KOPT-K1 (cell line): Measurements from ENCODE around the gene MCOLN1.

Source experiments
- H3K27ac ChIP-seq: fragments of 200-600 bp; sonication (generic); 2 replicates; pipeline ENCODE4 v1.5.1; 2016; ENCODE audit warnings: antibody characterized with exemption, mild to moderate bottlenecking, low read depth, low read length; ENCODE audit not compliant: poor library complexity, severe bottlenecking
- H3K36me3 ChIP-seq: fragments of 200-600 bp; sonication (generic); 2 replicates; pipeline ENCODE4 v1.5.1; 2017; ENCODE audit warnings: antibody characterized with exemption, mild to moderate bottlenecking, low read length, moderate library complexity; ENCODE audit not compliant: insufficient read depth
- H3K9me3 ChIP-seq: fragments of 200-600 bp; sonication (generic); 2 replicates; pipeline ENCODE4 v1.5.1; 2017; ENCODE audit warnings: antibody characterized with exemption, low read length, mild to moderate bottlenecking; ENCODE audit not compliant: insufficient read depth, poor library complexity, severe bottlenecking

The MCOLN1 gene

DNA sequence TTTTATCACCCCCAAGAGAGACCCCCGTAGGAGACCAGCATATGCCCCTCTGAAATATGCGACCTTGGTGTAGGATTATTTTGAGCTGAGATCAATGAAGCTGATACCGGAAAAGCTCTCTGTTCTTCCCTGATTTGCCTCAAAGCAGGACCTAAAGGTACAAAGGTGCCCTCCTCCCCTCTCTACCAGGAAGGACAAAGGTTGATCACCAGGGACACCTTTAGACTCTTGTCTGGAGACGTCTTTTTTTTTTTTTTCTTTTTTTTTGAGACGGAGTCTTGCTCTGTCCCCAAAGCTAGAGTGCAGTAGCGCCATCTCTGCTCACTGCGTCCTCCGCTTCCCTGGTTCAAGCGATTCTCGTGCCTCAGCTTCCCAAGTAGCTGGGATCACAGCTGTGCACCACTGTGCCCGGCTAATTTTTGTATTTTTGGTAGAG, 32.8 kb upstream of the MCOLN1 start:
- Histone ChIP-seq H3K27ac (no peak overlapping the region), H3K36me3 (no peaks in the 10 kb centered on the region), H3K9me3 (no peaks in the 10 kb centered on the region)

GRCh38 chr19:7492142-7492541, 30.3 kb upstream of the MCOLN1 start:
- Histone ChIP-seq H3K36me3 (no peaks in the 10 kb centered on the region), H3K9me3 (no peaks in the 10 kb centered on the region), H3K27ac (no peak overlapping the region)

DNA sequence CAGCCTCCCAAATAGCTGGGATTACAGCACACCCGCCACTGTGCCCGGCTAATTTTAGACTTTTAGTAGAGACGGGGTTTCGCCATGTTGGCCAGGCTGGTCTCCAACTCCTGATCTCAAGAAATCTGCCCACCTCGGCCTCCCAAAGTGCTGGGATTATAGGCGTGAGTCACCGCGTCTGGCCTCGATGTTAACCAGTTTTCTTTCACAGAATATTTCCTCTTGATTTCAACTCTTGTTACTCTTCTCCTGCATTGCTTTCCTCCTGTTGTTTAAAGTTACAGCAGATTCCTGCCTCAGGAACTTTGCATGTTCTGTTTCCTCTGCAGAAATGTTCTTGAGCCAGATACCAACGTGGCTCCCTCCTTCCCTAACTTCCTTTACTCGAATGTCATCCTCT, 29.9 kb upstream of the MCOLN1 start:
- no peak overlapping the region for H3K27ac ChIP-seq
- H3K36me3 ChIP-seq: no peaks in the 10 kb centered on the region
- H3K9me3 ChIP-seq: no peaks in the 10 kb centered on the region

GRCh38 chr19:7494416-7495098, 27.9 kb upstream of the MCOLN1 start:
- H3K36me3 ChIP-seq: no peaks in the 10 kb centered on the region
- H3K9me3 ChIP-seq: no peaks in the 10 kb centered on the region
- H3K27ac ChIP-seq: no peak overlapping the region

DNA sequence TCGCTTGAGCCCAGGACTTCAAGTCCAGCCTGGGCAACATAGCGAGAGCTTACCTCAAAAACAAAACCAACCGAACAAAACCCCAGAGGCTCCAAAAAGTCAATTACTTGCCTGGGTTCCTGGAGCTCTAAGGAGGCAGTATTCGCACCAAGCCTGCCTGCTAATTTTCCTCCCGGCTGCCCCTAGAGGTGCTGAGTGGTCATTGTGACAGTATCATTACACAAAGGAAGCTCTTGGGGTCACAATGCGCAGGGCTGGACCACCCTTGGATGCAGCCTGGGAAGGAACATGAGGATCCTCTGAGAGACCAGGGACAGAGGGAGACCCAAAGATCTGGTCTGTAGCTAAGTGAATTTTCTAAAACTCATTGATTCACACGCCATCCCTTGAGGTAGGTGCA, 25.1 kb upstream of the MCOLN1 start:
- H3K27ac ChIP-seq: no peak overlapping the region
- no peaks in the 10 kb centered on the region for H3K36me3 ChIP-seq
- no peaks in the 10 kb centered on the region for H3K9me3 ChIP-seq

DNA sequence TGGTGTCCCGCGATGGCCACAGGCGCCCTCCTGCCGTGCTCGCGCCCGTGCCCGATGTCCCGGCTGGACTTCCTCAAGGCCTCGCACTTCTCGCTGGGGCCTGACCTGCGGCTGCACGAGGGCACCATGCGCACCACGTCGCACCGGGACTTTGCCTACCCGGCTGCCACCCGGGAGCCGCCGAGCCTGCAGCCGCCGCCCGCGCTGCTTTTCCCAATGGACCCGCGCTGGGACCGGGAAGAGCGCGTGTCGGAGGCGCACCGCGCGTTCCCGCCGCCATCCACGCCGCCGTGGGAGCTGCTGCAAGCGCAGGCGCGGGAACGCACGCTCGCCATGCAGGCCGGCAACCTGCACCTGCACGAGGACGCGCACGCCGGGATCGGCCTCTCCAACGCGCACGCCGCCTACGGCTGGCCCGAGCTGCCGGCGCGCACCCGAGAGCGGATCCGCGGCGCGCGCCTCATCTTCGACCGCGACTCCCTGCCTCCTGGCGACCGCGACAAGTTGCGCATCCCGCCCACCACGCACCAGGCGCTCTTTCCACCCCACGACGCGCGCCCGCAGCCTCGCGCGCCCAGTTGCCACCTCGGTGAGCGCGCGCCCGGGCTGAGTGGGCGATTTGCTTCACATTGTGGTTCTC, 21.5 kb upstream of the MCOLN1 start:
- Histone ChIP-seq H3K36me3 (no peaks in the 10 kb centered on the region), H3K27ac (no peak overlapping the region), H3K9me3 (no peaks in the 10 kb centered on the region)

DNA sequence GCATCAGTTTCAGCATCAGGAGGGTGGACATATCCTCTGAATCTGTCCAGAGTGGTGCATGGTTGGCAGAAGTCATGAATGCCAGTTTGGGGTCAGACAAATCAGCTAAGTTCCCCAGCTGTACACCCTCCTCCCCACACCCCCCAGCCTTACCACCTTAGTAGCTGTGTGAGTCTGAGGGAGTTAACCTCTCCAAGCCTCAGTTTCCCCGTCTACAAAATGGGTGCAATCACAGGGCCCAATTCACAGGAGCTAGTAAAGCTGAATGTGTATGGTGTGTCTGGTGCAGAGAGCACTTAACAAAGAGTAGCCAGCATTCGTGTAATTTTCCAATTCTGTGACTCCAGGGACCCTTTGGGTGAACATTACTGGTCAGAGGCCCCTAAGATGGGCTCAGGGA, 19.9 kb upstream of the MCOLN1 start:
- no peak overlapping the region for H3K27ac ChIP-seq
- H3K9me3 ChIP-seq: no peaks in the 10 kb centered on the region
- H3K36me3 ChIP-seq: no peaks in the 10 kb centered on the region

DNA sequence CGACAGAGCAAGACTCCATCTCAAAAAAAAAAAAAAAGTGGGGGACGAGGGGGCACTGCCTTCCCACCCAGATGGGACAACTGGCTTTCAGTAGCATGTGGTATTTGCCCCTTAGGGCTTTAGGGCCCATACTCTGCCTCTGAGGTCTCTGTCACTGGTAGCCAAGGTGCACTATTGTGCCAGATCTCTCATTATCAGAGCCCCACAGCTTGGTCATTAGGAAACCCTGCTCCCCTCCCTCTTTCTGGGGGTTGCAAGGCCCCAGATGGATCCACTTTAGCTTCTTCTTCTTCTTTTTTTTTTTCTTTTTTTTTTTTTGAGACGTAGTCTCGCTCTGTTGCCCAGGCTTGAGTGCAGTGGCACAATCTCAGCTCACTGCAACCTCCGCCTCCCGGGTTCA, 17.7 kb upstream of the MCOLN1 start:
- Histone ChIP-seq H3K9me3 (no peaks in the 10 kb centered on the region), H3K27ac (no peak overlapping the region)

DNA sequence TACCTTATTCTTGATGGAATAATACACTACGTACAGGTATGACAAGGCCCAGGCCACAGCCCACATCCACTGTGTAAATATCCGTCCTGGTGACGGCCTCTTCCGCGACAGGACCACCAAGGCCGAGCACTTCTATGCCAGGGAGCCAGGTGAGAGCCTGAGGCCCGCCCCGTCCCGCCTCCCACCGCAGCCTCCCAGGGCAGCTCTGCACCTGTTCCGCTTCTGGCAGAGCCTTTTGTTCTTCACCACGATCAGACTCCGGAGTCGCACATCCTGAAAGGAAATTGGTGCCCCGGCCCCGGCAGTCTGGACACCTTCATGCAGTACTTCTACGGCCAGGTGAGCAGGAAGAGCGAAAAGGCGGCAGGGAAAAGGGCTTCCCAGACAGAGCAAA, 17.1 kb upstream of the MCOLN1 start:
- Histone ChIP-seq H3K27ac (no peak overlapping the region), H3K36me3 (no peaks in the 10 kb centered on the region), H3K9me3 (no peaks in the 10 kb centered on the region)

More for the DNA sequence above, 17.7 kb upstream of the MCOLN1 start:
- H3K36me3 ChIP-seq: no peaks in the 10 kb centered on the region

- Histone ChIP-seq H3K9me3 (no peaks in the 10 kb centered on the region), H3K36me3 (no peaks in the 10 kb centered on the region), H3K27ac (no peak overlapping the region)
Measured at GRCh38 chr19:7505682-7506384, 16.6 kb upstream of the MCOLN1 start.

- Histone ChIP-seq H3K27ac (no peak overlapping the region), H3K9me3 (no peaks in the 10 kb centered on the region), H3K36me3 (no peaks in the 10 kb centered on the region)
Measured at GRCh38 chr19:7506385-7507328, 15.8 kb upstream of the MCOLN1 start.

DNA sequence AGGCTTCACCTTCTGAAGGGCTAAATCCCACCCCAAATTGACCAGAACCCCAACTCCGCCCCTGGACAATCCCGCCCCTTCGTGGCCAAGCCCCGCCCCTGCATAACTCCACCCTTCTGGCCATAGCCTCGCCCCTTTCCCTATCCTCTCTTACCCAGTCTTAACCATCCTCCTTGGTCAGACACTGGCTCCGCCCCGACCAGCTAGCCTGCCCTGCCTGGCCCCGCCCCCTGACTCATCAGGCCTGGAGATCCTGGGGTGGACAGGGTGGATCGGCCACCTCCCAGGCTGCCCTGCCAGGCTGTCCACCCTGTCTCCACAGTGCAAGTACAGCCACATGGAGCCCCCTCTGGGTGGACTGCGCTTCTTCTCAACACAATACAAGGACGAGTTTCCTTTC, 14.5 kb upstream of the MCOLN1 start:
- Histone ChIP-seq H3K36me3 (no peaks in the 10 kb centered on the region), H3K9me3 (no peaks in the 10 kb centered on the region), H3K27ac (no peak overlapping the region)

DNA sequence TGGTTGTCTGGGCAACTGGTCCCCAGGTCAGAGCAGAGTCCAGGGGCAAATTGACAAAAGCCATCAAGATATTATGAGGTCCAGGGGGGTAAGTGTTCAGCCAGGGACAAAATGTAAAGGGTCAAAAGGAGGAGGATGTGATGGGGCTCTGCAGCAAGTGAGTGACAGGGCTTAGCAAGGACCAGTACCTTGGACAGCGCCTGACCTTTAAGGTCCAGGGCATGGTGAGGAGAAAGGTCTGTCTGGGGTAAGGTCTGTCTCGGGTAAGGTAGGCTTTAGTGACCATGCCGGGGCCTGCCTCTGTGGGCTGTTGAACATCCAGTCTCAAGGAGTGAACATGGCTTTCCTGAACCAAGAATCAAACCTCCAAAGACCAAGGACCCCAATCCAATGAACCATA, 12.8 kb upstream of the MCOLN1 start:
- Histone ChIP-seq H3K9me3 (no peaks in the 10 kb centered on the region), H3K36me3 (no peaks in the 10 kb centered on the region), H3K27ac (no peak overlapping the region)

- H3K36me3 ChIP-seq: no peaks in the 10 kb centered on the region
- H3K9me3 ChIP-seq: no peaks in the 10 kb centered on the region
- H3K27ac ChIP-seq: no peak overlapping the region
Measured at GRCh38 chr19:7512400-7512851, 10.0 kb upstream of the MCOLN1 start.
